ENCODE results near the gene CHAD.

The CHAD gene

GRCh38 chr17:50469208-50469605, 527 bp upstream of the CHAD start:
- no peaks in the 10 kb centered on the region for H3K9me3 ChIP-seq (ENCODE audit: insufficient read depth, low read length)
- no peaks in the 10 kb centered on the region for H3F3A ChIP-seq (ENCODE audit: insufficient read depth)
- H3K4me2 ChIP-seq (ENCODE audit: low read depth, low read length, poor library complexity, severe bottlenecking) = no peak overlapping the region
- no peak overlapping the region for H3K9ac ChIP-seq (ENCODE audit: low read length)
- no peaks in the 10 kb centered on the region for H3K36me3 ChIP-seq (ENCODE audit: low read length)
- H3K9me2 ChIP-seq (replicated peaks; ENCODE audit: insufficient read depth, low read length) = no peaks in the 10 kb centered on the region
- H2AFZ ChIP-seq (ENCODE audit: low read depth, low read length, severe bottlenecking) = no peak overlapping the region
- H3K79me2 ChIP-seq (ENCODE audit: insufficient read depth, low read length) = no peaks in the 10 kb centered on the region
- H3K4me3 ChIP-seq (ENCODE audit: insufficient read depth, low read length, poor library complexity, severe bottlenecking) = no peak overlapping the region
- no peaks in the 10 kb centered on the region for H4K20me1 ChIP-seq (ENCODE audit: low read depth, low read length)
- TF ChIP-seq CTCF (IDR thresholded peaks at IDR 0.05; ENCODE audit: insufficient read depth, low read length, poor library complexity, severe bottlenecking) (no peak), EZH2phosphoT487 (conservative IDR thresholded peaks at IDR 0.05; ENCODE audit: low read length) (no peak)
- no peaks in the 10 kb centered on the region for H3K27me3 ChIP-seq (ENCODE audit: low read length)
- no peak overlapping the region for H3K27ac ChIP-seq (ENCODE audit: low read depth, low read length)

GRCh38 chr17:50467855-50468303, 801 bp downstream of the CHAD start:
- Histone ChIP-seq H3F3A (ENCODE audit: insufficient read depth) (no peaks in the 10 kb centered on the region), H2AFZ (ENCODE audit: low read depth, low read length, severe bottlenecking) (no peak overlapping the region), H3K9ac (ENCODE audit: low read length) (no peak overlapping the region), H3K4me2 (ENCODE audit: low read depth, low read length, poor library complexity, severe bottlenecking) (no peak overlapping the region), H3K27ac (ENCODE audit: low read depth, low read length) (no peak overlapping the region), H4K20me1 (ENCODE audit: low read depth, low read length) (no peaks in the 10 kb centered on the region), H3K9me3 (ENCODE audit: insufficient read depth, low read length) (no peaks in the 10 kb centered on the region), H3K4me3 (ENCODE audit: insufficient read depth, low read length, poor library complexity, severe bottlenecking) (no peak overlapping the region), H3K27me3 (ENCODE audit: low read length) (no peaks in the 10 kb centered on the region), H3K36me3 (ENCODE audit: low read length) (no peaks in the 10 kb centered on the region), H3K9me2 (replicated peaks; ENCODE audit: insufficient read depth, low read length) (no peaks in the 10 kb centered on the region), H3K79me2 (ENCODE audit: insufficient read depth, low read length) (no peaks in the 10 kb centered on the region)
- no peak for TF ChIP-seq EZH2phosphoT487 (conservative IDR thresholded peaks at IDR 0.05; ENCODE audit: low read length)
- TF ChIP-seq CTCF (IDR thresholded peaks at IDR 0.05; ENCODE audit: insufficient read depth, low read length, poor library complexity, severe bottlenecking) = no peak

GRCh38 chr17:50467114-50467854, 1.4 kb downstream of the CHAD start:
- TF ChIP-seq CTCF (IDR thresholded peaks at IDR 0.05; ENCODE audit: insufficient read depth, low read length, poor library complexity, severe bottlenecking) = no peak
- no peak for TF ChIP-seq EZH2phosphoT487 (conservative IDR thresholded peaks at IDR 0.05; ENCODE audit: low read length)
- H3K9me3 ChIP-seq (ENCODE audit: insufficient read depth, low read length) = no peaks in the 10 kb centered on the region
- no peaks in the 10 kb centered on the region for H3K9me2 ChIP-seq (replicated peaks; ENCODE audit: insufficient read depth, low read length)
- no peaks in the 10 kb centered on the region for H3K27me3 ChIP-seq (ENCODE audit: low read length)
- no peak overlapping the region for H3K4me3 ChIP-seq (ENCODE audit: insufficient read depth, low read length, poor library complexity, severe bottlenecking)
- H3K36me3 ChIP-seq (ENCODE audit: low read length) = no peaks in the 10 kb centered on the region
- H3K4me2 ChIP-seq (ENCODE audit: low read depth, low read length, poor library complexity, severe bottlenecking) = no peak overlapping the region
- no peaks in the 10 kb centered on the region for H3K79me2 ChIP-seq (ENCODE audit: insufficient read depth, low read length)
- H3K27ac ChIP-seq (ENCODE audit: low read depth, low read length) = no peak overlapping the region
- H3K9ac ChIP-seq (ENCODE audit: low read length) = no peak overlapping the region
- no peaks in the 10 kb centered on the region for H3F3A ChIP-seq (ENCODE audit: insufficient read depth)
- H2AFZ ChIP-seq (ENCODE audit: low read depth, low read length, severe bottlenecking) = no peak overlapping the region
- H4K20me1 ChIP-seq (ENCODE audit: low read depth, low read length) = no peaks in the 10 kb centered on the region

Data from SU-DHL-6 (cell line).